Neuronal stem cell (in vitro differentiated cells): ENCODE results near the gene ZNF202.

Experiments used
- DNase-seq: peaks from one replicate; pipeline ENCODE4 v3.0.0-alpha.2; 2013; ENCODE audit warnings: low spot score
- H2AFZ ChIP-seq: one replicate; pipeline ENCODE4 v1.6.1; 2013; ENCODE audit warnings: mild to moderate bottlenecking, low read length, inconsistent platforms
- H2AK5ac ChIP-seq: 2 replicates; pipeline ENCODE4 v1.6.1; 2013; ENCODE audit warnings: low read depth, mild to moderate bottlenecking, inconsistent platforms, low read length, moderate library complexity, mixed read lengths
- H2BK120ac ChIP-seq: 2 replicates; pipeline ENCODE4 v1.6.1; 2013; ENCODE audit warnings: low read depth, mild to moderate bottlenecking, inconsistent platforms, low read length, moderate library complexity, mixed read lengths
- H2BK12ac ChIP-seq: one replicate; pipeline ENCODE4 v1.6.1; 2013; ENCODE audit warnings: low read length, inconsistent platforms
- H2BK15ac ChIP-seq: 2 replicates; pipeline ENCODE4 v1.6.1; 2013; ENCODE audit warnings: mild to moderate bottlenecking, low read length, inconsistent platforms, mixed read lengths
- H2BK5ac ChIP-seq: one replicate; pipeline ENCODE4 v1.6.1; 2013; ENCODE audit warnings: inconsistent platforms, mild to moderate bottlenecking, low read length, moderate library complexity
- H3K14ac ChIP-seq: one replicate; pipeline ENCODE4 v1.6.1; 2013; ENCODE audit warnings: low read length, inconsistent platforms
- H3K18ac ChIP-seq: 2 replicates; pipeline ENCODE4 v1.6.1; 2013; ENCODE audit warnings: low read length, inconsistent platforms
- H3K23ac ChIP-seq: 2 replicates; pipeline ENCODE4 v1.6.1; 2013; ENCODE audit warnings: low read depth, mild to moderate bottlenecking, mixed read lengths, low read length, inconsistent platforms; ENCODE audit not compliant: poor library complexity
- H3K27ac ChIP-seq: replicated peaks from 3 replicates; pipeline ENCODE4 v1.5.1; 2013; ENCODE audit warnings: low read length, inconsistent platforms
- H3K27me3 ChIP-seq, 3 experiments: 2 replicates each; pipeline ENCODE4 v1.6.1; 2013; ENCODE audit warnings: low read length in 3 of 3, mild to moderate bottlenecking in 2 of 3, inconsistent platforms in 1 of 3, low read depth in 1 of 3, mixed read lengths in 1 of 3, moderate library complexity in 1 of 3; ENCODE audit not compliant: control insufficient read depth in 3 of 3, insufficient read depth in 3 of 3
- H3K36me3 ChIP-seq, 2 donors: replicated peaks in 1 of 2; 2 replicates each; pipeline ENCODE4 v1.6.1; 2013; ENCODE audit warnings: low read length in 2 of 2; ENCODE audit not compliant: control insufficient read depth in 2 of 2, insufficient read depth in 2 of 2
- H3K4ac ChIP-seq: 2 replicates; pipeline ENCODE4 v1.6.1; 2013; ENCODE audit warnings: inconsistent platforms, mild to moderate bottlenecking, low read length, moderate library complexity
- H3K4me1 ChIP-seq, 2 donors: 1 replicate in 1 of 2; 2 replicates in 1 of 2; pipeline ENCODE4 v1.6.1; 2013; ENCODE audit warnings: low read length in 2 of 2, low read depth in 1 of 2; ENCODE audit not compliant: control insufficient read depth in 2 of 2, insufficient read depth in 1 of 2
- H3K4me2 ChIP-seq: one replicate; pipeline ENCODE4 v1.6.1; 2013; ENCODE audit warnings: mild to moderate bottlenecking, low read length, inconsistent platforms; ENCODE audit not compliant: insufficient read depth, poor library complexity, severe bottlenecking
- H3K4me3 ChIP-seq, 2 donors: 2 replicates each; pipeline ENCODE4 v1.5.1; 2013; ENCODE audit warnings: low read length in 2 of 2, mild to moderate bottlenecking in 2 of 2, inconsistent platforms in 1 of 2, moderate library complexity in 1 of 2
- H3K79me1 ChIP-seq: one replicate; pipeline ENCODE4 v1.6.1; 2013; ENCODE audit warnings: low read depth, mild to moderate bottlenecking, inconsistent platforms, low read length, moderate library complexity
- H3K9ac ChIP-seq: one replicate; pipeline ENCODE4 v1.6.1; 2013; ENCODE audit warnings: mild to moderate bottlenecking, low read depth, low read length, inconsistent platforms; ENCODE audit not compliant: poor library complexity
- H3K9me3 ChIP-seq, 2 donors: replicated peaks in 1 of 2; 2 replicates each; pipeline versions ENCODE3 to v1.6.1; 2013; ENCODE audit warnings: low read length in 2 of 2, mild to moderate bottlenecking in 2 of 2, inconsistent platforms in 1 of 2, low read depth in 1 of 2, mixed read lengths in 1 of 2, moderate library complexity in 1 of 2; ENCODE audit not compliant: control insufficient read depth in 2 of 2, insufficient read depth in 1 of 2
- H4K8ac ChIP-seq: one replicate; pipeline ENCODE4 v1.6.1; 2013; ENCODE audit warnings: low read depth, mild to moderate bottlenecking, inconsistent platforms, low read length, moderate library complexity
- H4K91ac ChIP-seq: one replicate; pipeline ENCODE4 v1.6.1; 2013; ENCODE audit warnings: low read length, low read depth, mild to moderate bottlenecking, inconsistent platforms; ENCODE audit not compliant: poor library complexity
- WGBS, 2 donors: extraction: QIAGEN DNeasy Blood & Tissue Kit; methylation state at CpG; one replicate each; pipeline ENCODE4 v1.1.7; 2013; ENCODE audit warnings: missing lambda C conversion rate in 2 of 2, mixed read lengths in 1 of 2; ENCODE audit not compliant: insufficient read length in 2 of 2, insufficient replicate concordance in 1 of 2; ENCODE audit errors: extremely low coverage in 2 of 2; 5-methylcytosine and 5-hydroxymethylcytosine counted together

Gene ZNF202

DNA sequence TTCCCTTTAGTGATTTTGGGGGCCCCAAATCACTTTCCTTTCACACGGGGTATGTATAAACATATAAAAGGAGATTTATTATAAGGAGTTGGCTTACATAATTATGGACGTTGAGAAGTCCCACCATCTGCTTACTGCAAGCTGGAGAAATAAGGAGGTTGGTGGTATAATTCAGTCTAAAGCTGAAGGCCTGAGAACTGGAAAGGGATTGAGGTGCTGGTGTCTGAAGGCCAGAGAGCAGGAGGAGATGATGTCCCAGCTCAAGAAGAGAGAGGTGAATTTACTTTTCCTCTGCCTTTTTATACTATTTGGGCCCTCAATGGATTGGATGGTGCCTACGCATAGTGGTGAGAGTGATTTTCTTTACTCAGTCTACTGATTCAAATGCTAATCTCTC is 1.3 kb upstream of the ZNF202 start:
- Histone ChIP-seq H3K36me3 (peaks cover 9 to 26% of the 10 kb centered on the region in 2 donors), H2BK5ac (no peak overlapping the region), H3K18ac (no peak overlapping the region), H3K4me2 (no peak overlapping the region), H2BK120ac (no peak overlapping the region), H3K9me3 (peaks cover 2 to 12% of the 10 kb centered on the region in 2 donors), H3K14ac (no peak overlapping the region), H3K79me1 (no peaks in the 10 kb centered on the region), H3K4ac (no peak overlapping the region), H4K8ac (no peak overlapping the region), H2AFZ (peak overlapping the region; percentile 98), H3K27me3 (no peaks in the 10 kb centered on the region), H3K9ac (no peak overlapping the region), H2BK15ac (no peak overlapping the region), H3K4me1 (peaks cover 9 to 11% of the 10 kb centered on the region in 2 donors), H3K27ac (no peak overlapping the region), H2BK12ac (no peak overlapping the region), H3K4me3 (peak overlapping the region in 1 of 2 donors; percentile 85), H3K23ac (no peak overlapping the region), H4K91ac (no peak overlapping the region), H2AK5ac (no peak overlapping the region)
- no peak for DNase-seq
- WGBS, 2 donors: no CpG with 5 or more reads among the region's 3 CpGs

DNA sequence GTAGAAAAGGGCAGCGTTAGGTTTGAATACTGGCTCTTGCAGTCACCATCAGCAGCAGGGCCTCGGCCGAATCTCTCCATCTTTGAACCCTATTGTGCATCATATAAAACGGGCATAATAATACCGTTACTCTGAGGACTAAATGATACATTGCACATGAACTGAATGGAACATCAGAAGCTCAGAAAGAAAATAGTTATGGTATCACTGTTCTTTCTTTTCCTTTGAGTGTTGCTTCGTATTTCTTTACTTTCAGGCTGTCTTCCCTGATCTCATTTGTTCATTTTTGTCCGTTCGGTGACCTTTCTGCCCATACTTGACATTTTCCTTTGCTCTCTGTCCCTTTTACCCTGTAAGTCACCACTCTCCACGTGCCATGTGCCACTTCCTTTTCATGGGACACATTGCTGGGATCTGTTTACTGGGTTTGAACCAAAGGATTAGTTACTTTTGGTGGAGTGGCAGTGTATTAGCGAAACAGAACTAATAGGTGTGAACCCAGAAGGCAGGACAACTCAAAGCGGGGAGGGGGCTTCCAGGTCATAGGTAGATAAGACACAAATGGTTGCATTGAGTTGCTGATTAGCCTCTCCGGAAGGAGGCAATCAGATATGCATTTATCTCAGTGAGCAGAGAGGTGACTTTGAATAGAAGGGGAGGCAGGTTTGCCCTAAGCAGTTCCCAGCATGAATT is 717 bp upstream of the ZNF202 start:
- no peak overlapping the region for H3K27ac ChIP-seq

DNA sequence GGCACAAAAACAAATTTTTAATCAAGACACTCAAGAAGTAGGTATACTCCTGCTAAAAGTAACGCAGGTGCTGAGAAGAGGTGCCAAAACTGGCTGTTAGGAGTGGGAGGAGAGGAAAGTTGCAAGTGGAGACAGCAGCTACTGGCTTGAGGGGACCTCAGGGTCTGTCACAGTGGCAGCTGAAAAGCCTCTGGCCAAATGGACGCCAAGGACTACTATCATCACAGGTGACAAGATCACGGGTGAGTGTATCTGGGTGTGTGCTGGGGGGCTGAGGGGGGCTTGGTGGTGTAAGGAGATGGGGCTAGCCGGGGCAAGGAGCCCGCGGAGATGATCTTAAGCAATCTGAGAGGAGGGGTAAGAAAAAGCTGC is 687 bp downstream of the ZNF202 start:
- Histone ChIP-seq H2AFZ (peak overlapping the region; percentile 98), H3K4me1 (peaks cover 9 to 11% of the 10 kb centered on the region in 2 donors), H2BK15ac (no peak overlapping the region), H3K4ac (no peak overlapping the region), H2AK5ac (no peak overlapping the region), H3K9me3 (peaks cover 6 to 25% of the 10 kb centered on the region in 2 donors), H3K36me3 (peaks cover 13 to 46% of the 10 kb centered on the region in 2 donors), H3K18ac (peak overlapping the region; percentile 46), H3K27me3 (no peaks in the 10 kb centered on the region), H3K4me3 (peak overlapping the region; percentile 85 to 87), H3K79me1 (no peaks in the 10 kb centered on the region), H2BK5ac (peak overlapping the region; percentile 43), H4K8ac (no peak overlapping the region), H2BK120ac (no peak overlapping the region), H3K14ac (no peak overlapping the region), H4K91ac (no peak overlapping the region), H3K27ac (no peak overlapping the region), H3K4me2 (peak overlapping the region; percentile 85), H2BK12ac (no peak overlapping the region), H3K23ac (peak overlapping the region; percentile 69), H3K9ac (peak overlapping the region; percentile 83)
- no peak for DNase-seq
- WGBS, 2 donors: no CpG with 5 or more reads among the region's 6 CpGs

More for the DNA sequence above, 717 bp upstream of the ZNF202 start:
- Histone ChIP-seq H3K9me3 (peaks cover 4 to 17% of the 10 kb centered on the region in 2 donors), H4K91ac (no peak overlapping the region), H3K36me3 (peaks cover 11 to 32% of the 10 kb centered on the region in 2 donors), H2BK120ac (no peak overlapping the region), H3K4me1 (peaks cover 9 to 11% of the 10 kb centered on the region in 2 donors), H2AK5ac (no peak overlapping the region), H3K4me3 (peak overlapping the region; percentile 85 to 87), H3K27me3 (no peaks in the 10 kb centered on the region), H4K8ac (no peak overlapping the region), H2BK5ac (no peak overlapping the region), H3K18ac (no peak overlapping the region), H3K9ac (no peak overlapping the region), H3K79me1 (no peaks in the 10 kb centered on the region), H2BK12ac (no peak overlapping the region), H3K23ac (no peak overlapping the region), H2BK15ac (no peak overlapping the region), H3K4ac (no peak overlapping the region), H3K4me2 (peak overlapping the region; percentile 27), H3K14ac (no peak overlapping the region), H2AFZ (peak overlapping the region; percentile 98)
- peak; percentile 17 for DNase-seq
- WGBS, 2 donors: no CpG with 5 or more reads among the region's 12 CpGs

DNA sequence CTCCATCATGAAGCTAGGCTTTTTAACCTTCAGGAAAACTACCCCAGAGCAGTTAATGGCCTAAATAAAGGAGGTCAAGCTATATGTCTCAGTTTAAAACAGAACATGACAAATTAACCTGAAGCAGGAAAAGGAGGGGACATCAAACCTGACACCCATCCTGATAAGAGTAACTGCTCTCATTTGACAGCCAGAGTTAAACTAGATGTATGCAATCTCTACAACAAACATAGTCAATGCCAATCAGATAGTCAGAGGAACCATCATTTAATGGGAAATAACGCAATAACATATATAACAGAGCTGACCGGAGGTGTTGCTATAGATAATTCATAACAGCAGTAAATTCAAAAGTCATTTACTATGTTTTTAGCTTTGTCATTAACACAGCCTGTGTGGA is 3.1 kb downstream of the ZNF202 start:
- H3K14ac ChIP-seq: no peak overlapping the region
- no peak overlapping the region for H3K4me2 ChIP-seq
- no peak overlapping the region for H3K18ac ChIP-seq
- H2AFZ ChIP-seq: no peak overlapping the region
- no peak overlapping the region for H4K91ac ChIP-seq
- H2BK5ac ChIP-seq: no peak overlapping the region
- H2BK12ac ChIP-seq: no peak overlapping the region
- no peak overlapping the region for H2BK120ac ChIP-seq
- no peak overlapping the region for H3K27ac ChIP-seq
- no peaks in the 10 kb centered on the region for H3K79me1 ChIP-seq
- H3K4ac ChIP-seq: no peak overlapping the region
- no peaks in the 10 kb centered on the region for H3K27me3 ChIP-seq
- no CpG with 5 or more reads among the region's 2 CpGs for WGBS, 2 donors
- no peak overlapping the region for H3K4me3 ChIP-seq
- no peak overlapping the region for H3K9ac ChIP-seq
- H4K8ac ChIP-seq: no peak overlapping the region
- no peak overlapping the region for H2AK5ac ChIP-seq
- peaks cover 6 to 25% of the 10 kb centered on the region in 2 donors for H3K9me3 ChIP-seq
- H3K4me1 ChIP-seq: peaks cover 9 to 11% of the 10 kb centered on the region in 2 donors
- DNase-seq: no peak
- peaks cover 18 to 66% of the 10 kb centered on the region in 2 donors for H3K36me3 ChIP-seq
- H2BK15ac ChIP-seq: no peak overlapping the region
- H3K23ac ChIP-seq: no peak overlapping the region
